NCI-H1417 (cell line): ENCODE data around the gene ARF1.
"Not testable (repeated sequence)": the region's sequence is repeated elsewhere in the genome, so short reads cannot be mapped to it uniquely, and the experiment has no call there.

ENCODE experiments used
- DNase-seq, 3 experiments: peaks; one replicate each; lab custom pipeline; 2025; lab: John Stamatoyannopoulos, UW

Gene ARF1

GRCh38 chr1:228102791-228103620 lies 20.5 kb downstream of the ARF1 start, which contains the start of gene C1orf35:
Gene C1orf35 (minus strand): TSS chr1:228103325. CDS start chr1:228103227, 98 bp downstream.
- DNase-seq = peak; percentile 85 to 96 (median 94)

DNA sequence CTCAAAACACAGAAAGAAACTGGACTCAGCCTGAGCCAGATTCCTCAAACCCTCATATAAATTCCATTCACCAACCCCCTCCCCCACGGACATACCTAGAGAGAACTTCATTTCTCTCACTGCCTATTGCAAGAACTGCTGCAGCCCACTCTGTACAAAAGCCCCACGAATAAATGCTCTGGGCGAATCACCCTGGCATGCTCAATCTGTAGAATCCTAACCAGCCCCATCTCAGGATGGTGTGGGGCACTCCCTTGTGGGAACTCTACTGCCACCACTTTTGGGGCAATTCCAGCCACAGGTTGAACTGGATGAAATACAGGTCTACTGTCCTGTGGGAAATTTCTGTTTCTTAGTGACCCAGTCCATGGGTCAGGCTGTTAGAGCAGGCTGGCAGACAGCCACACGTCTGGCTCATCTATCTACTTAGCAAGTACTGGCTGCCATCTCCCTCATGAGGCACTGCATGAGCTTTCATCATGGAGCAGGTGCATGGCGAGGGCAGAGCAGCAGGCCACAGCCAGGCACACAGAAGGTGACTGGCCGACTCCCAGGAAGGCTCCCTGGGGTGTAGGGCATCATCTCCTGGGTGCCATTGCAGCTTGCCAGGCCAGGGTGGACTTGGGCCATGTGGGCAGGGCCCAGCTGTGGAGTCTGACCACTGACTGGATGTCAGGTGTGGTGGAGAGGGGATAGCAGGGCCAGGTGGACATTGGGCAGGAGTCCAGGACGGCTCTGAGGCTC lies 22.2 kb downstream of the ARF1 start:
- DNase-seq = no peak

DNA sequence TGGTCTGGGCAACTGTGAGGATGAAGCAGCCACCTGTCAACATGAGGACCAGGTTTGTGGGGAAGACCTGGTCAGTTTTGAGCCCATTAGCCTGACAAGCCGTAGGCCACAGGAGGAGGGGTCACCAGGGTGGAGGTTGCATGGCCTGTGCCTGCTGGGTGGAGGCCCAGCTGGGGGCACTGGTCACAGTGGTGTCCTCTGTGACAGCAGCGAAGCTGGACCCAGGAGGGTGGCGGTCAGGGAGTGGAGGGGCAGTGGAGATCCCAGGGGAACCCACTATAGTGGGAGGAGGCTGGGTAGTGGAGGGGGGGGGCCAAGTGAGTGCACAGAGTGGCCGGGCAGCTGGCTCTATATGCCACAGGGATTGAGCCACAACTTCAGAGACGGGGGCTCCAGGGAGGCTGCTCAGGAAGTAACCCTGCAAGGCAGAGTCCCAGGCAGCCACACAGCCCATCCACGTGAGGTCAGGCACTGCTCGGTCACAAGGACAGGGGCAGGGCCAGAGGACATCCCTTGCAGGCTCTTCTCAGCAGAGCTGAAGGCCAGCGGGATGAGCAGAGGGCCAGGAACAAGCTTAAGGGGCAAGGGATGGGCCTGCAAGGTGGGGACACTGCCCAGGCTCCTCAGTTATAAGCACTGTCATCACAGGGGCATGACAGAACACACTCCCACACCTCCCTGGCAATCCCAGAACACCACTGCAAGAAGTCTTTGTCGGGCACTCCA lies 22.9 kb downstream of the ARF1 start:
- DNase-seq = no peak

- no peak for DNase-seq
Measured at GRCh38 chr1:228105996-228106799, 23.7 kb downstream of the ARF1 start.

GRCh38 chr1:228106800-228107054 lies 24.2 kb downstream of the ARF1 start:
- no peak for DNase-seq

GRCh38 chr1:228107636-228108035 lies 25.1 kb downstream of the ARF1 start:
- DNase-seq = no peak

DNA sequence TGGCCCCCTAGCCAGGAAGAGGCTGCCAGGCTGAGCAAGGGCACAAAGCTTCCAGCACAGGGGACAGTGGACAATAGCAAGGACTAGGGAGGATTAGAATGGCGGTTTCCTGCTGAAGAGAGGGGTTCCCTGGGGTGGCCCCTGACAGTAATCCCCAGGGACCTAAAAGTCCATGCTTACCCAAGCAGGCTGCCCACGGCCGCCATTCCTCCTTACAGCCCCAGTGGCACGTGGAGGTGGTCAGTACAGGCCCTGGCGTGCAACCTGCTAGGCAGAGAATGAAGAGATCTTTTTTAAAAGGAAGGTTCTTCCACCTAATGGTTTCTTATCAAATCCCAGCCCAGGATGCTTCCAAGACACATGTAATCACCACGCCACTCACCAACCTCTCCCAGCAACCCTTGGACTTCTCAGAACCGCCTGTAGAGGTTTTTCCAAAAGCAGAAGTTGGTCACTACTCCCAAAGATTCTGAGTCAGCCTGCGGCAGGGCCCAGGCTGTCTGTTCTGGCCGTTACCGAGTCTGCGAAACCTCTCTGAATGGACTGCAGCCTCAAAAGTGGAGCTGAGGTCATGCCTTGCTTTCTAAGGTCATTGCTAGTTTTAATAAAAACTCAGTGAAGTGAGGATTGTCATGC lies 25.7 kb downstream of the ARF1 start:
- no peak for DNase-seq

- DNase-seq = no peak
Measured at GRCh38 chr1:228108742-228109072, 26.2 kb downstream of the ARF1 start.

DNA sequence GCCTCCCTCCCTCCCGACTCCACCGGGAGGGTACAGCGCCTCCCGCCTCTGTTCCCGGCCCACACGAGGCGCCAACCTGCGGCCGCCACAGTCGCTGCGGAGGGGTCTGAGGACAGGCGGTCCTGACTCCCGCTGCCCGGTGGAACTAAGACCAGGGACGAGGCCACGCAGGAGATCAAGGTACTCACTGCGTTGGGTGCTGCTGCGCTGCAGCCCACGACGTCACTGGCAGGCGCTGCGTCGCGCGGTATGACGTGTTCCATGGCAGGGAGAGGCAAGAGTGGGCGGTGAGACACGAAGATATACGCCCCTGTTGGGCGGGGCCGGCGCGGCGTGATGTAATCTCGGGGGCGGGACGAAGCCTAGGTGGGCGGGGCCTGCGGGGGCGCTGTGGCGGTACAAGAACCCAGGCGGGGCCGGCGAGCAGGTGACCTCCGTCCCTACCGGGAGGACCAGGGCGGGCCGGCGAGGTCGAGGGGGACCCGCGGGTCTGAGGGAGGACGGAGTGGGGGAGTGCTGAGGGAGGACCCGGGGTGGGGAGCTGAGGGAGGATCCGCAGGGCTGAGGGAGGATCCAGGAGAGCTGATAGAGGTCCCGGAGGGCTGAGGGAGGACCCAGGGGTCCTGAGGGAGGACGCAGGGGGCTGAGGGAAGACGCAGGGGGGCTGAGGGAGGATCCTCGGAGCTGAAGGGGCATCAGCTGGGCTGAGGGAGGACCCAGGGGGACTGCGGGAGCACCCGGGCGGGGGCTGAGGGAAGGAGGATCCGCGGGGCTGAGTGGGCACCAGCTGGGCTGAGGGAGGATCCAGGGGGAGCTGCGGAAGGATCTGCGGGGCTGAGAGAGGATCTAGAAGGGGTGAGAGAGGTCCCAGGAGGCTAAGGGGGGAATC lies 26.8 kb downstream of the ARF1 start, which contains the start of gene MRPL55:
MRPL55 (minus strand) TSS at position 227 of the 889 bp plus-strand sequence. CDS start 1,039 bp downstream, outside the sequence.
- peak; percentile 92 to 97 (median 95) for DNase-seq

DNA sequence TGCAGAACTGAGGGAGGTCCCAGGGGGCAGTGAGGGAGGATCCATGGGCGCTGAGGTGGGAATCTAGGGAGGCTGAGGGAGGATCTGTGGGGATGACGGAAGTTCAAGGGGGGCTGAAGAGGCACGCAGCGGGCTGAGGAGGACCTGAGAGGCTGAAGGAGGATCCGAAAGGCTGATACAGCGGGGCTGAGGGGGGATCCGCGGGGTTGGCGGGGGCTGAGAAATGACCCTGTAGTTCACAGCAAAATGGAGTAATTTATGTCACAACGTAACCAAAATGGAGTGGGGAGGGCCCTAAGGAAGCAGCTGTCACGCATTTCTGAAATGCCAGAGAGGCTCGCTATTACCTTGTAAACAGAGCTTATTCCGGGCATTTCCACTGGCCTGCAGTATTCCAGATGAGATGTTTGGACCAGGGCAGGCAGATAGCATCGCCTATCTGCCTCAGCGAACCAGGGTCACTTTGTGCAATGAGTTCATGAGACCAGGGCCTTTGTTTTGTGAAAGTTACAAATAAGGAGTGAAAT lies 27.5 kb downstream of the ARF1 start:
- no peak for DNase-seq

DNA sequence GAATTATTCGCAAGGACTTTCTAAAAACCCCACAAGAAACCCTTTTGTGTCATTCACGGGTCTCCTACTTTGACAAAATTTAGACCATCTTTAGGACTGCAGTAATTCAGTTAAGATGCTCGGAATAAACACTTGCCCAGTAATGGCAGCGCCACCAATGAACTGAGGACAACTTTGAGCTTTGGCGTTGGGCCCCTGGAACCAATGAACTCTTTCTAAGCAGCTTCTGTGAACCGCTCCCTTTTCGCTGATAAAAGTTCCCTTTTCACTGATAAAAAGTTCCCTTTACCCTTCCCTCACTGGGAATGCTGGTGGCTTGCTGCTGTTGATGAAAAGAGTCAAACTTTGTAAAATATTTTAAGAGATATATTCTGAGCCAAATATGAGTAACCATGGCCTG lies 28.0 kb downstream of the ARF1 start:
- DNase-seq = no peak

GRCh38 chr1:228111315-228111714 lies 28.8 kb downstream of the ARF1 start:
- DNase-seq = not testable (repeated sequence)

- DNase-seq = no peak
Measured at GRCh38 chr1:228112167-228112566, 29.7 kb downstream of the ARF1 start.

DNA sequence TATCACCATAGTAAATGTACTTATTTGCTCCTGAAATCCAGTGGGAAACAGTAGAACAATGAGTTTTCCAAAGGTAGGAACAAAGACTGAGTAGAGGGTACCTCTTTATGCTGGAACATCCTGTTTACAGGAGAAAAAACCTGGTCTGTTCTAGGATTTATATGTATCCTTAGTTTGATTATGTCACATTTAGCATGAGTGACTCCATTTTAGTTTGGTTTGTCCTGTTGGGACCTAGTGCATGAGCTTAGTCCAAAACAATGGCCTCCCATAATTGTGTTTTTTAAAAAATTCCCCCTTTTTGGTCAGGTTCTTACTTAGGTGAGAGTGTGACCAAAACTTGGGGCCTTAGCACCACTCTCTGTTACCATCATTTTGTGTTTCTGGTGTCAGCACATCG lies 30.1 kb downstream of the ARF1 start:
- DNase-seq = no peak

- no peak for DNase-seq
Measured at GRCh38 chr1:228114827-228115226, 32.3 kb downstream of the ARF1 start.

- no peak for DNase-seq
Measured at GRCh38 chr1:228117335-228117734, 34.8 kb downstream of the ARF1 start.

DNA sequence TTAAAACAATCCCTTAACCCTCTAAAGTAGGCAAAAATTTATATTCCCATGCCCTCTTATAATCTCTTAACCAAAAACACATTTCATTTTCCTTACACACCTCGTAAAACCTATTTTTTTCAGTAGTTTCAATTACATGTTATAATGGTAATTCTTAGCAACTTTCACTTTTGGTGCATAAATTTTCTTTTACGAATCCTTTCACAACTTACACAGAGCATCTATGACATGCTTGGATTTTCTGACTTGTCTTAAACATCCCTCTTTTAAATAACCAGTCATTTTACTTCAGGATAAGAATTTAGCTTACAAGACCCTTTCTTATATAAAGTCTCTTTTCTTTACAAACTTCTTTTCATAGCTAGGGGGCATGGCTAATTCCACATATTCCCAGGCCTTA lies 35.5 kb downstream of the ARF1 start:
- no peak for DNase-seq

GRCh38 chr1:228120351-228120750 lies 37.8 kb downstream of the ARF1 start:
- DNase-seq = no peak

- DNase-seq = no peak
Measured at GRCh38 chr1:228120857-228121489, 38.5 kb downstream of the ARF1 start.
